Neuronal stem cell (in vitro differentiated cells): ENCODE measurements around the gene POLR1D.

Experiments
- DNase-seq: peaks from one replicate; pipeline ENCODE4 v3.0.0-alpha.2; 2013; ENCODE audit warnings: low spot score
- H2AFZ ChIP-seq: one replicate; pipeline ENCODE4 v1.6.1; 2013; ENCODE audit warnings: mild to moderate bottlenecking, low read length, inconsistent platforms
- H2AK5ac ChIP-seq: 2 replicates; pipeline ENCODE4 v1.6.1; 2013; ENCODE audit warnings: low read depth, mild to moderate bottlenecking, inconsistent platforms, low read length, moderate library complexity, mixed read lengths
- H2BK120ac ChIP-seq: 2 replicates; pipeline ENCODE4 v1.6.1; 2013; ENCODE audit warnings: low read depth, mild to moderate bottlenecking, inconsistent platforms, low read length, moderate library complexity, mixed read lengths
- H2BK12ac ChIP-seq: one replicate; pipeline ENCODE4 v1.6.1; 2013; ENCODE audit warnings: low read length, inconsistent platforms
- H2BK15ac ChIP-seq: 2 replicates; pipeline ENCODE4 v1.6.1; 2013; ENCODE audit warnings: mild to moderate bottlenecking, low read length, inconsistent platforms, mixed read lengths
- H2BK5ac ChIP-seq: one replicate; pipeline ENCODE4 v1.6.1; 2013; ENCODE audit warnings: inconsistent platforms, mild to moderate bottlenecking, low read length, moderate library complexity
- H3K14ac ChIP-seq: one replicate; pipeline ENCODE4 v1.6.1; 2013; ENCODE audit warnings: low read length, inconsistent platforms
- H3K18ac ChIP-seq: 2 replicates; pipeline ENCODE4 v1.6.1; 2013; ENCODE audit warnings: low read length, inconsistent platforms
- H3K23ac ChIP-seq: 2 replicates; pipeline ENCODE4 v1.6.1; 2013; ENCODE audit warnings: low read depth, mild to moderate bottlenecking, mixed read lengths, low read length, inconsistent platforms; ENCODE audit not compliant: poor library complexity
- H3K27ac ChIP-seq: replicated peaks from 3 replicates; pipeline ENCODE4 v1.5.1; 2013; ENCODE audit warnings: low read length, inconsistent platforms
- H3K27me3 ChIP-seq, 3 experiments: 2 replicates each; pipeline ENCODE4 v1.6.1; 2013; ENCODE audit warnings: low read length in 3 of 3, mild to moderate bottlenecking in 2 of 3, inconsistent platforms in 1 of 3, low read depth in 1 of 3, mixed read lengths in 1 of 3, moderate library complexity in 1 of 3; ENCODE audit not compliant: control insufficient read depth in 3 of 3, insufficient read depth in 3 of 3
- H3K36me3 ChIP-seq, 2 donors: replicated peaks in 1 of 2; 2 replicates each; pipeline ENCODE4 v1.6.1; 2013; ENCODE audit warnings: low read length in 2 of 2; ENCODE audit not compliant: control insufficient read depth in 2 of 2, insufficient read depth in 2 of 2
- H3K4ac ChIP-seq: 2 replicates; pipeline ENCODE4 v1.6.1; 2013; ENCODE audit warnings: inconsistent platforms, mild to moderate bottlenecking, low read length, moderate library complexity
- H3K4me1 ChIP-seq, 2 donors: 1 replicate in 1 of 2; 2 replicates in 1 of 2; pipeline ENCODE4 v1.6.1; 2013; ENCODE audit warnings: low read length in 2 of 2, low read depth in 1 of 2; ENCODE audit not compliant: control insufficient read depth in 2 of 2, insufficient read depth in 1 of 2
- H3K4me2 ChIP-seq: one replicate; pipeline ENCODE4 v1.6.1; 2013; ENCODE audit warnings: mild to moderate bottlenecking, low read length, inconsistent platforms; ENCODE audit not compliant: insufficient read depth, poor library complexity, severe bottlenecking
- H3K4me3 ChIP-seq, 2 donors: 2 replicates each; pipeline ENCODE4 v1.5.1; 2013; ENCODE audit warnings: low read length in 2 of 2, mild to moderate bottlenecking in 2 of 2, inconsistent platforms in 1 of 2, moderate library complexity in 1 of 2
- H3K79me1 ChIP-seq: one replicate; pipeline ENCODE4 v1.6.1; 2013; ENCODE audit warnings: low read depth, mild to moderate bottlenecking, inconsistent platforms, low read length, moderate library complexity
- H3K9ac ChIP-seq: one replicate; pipeline ENCODE4 v1.6.1; 2013; ENCODE audit warnings: mild to moderate bottlenecking, low read depth, low read length, inconsistent platforms; ENCODE audit not compliant: poor library complexity
- H3K9me3 ChIP-seq, 2 donors: replicated peaks in 1 of 2; 2 replicates each; pipeline versions ENCODE3 to v1.6.1; 2013; ENCODE audit warnings: low read length in 2 of 2, mild to moderate bottlenecking in 2 of 2, inconsistent platforms in 1 of 2, low read depth in 1 of 2, mixed read lengths in 1 of 2, moderate library complexity in 1 of 2; ENCODE audit not compliant: control insufficient read depth in 2 of 2, insufficient read depth in 1 of 2
- H4K8ac ChIP-seq: one replicate; pipeline ENCODE4 v1.6.1; 2013; ENCODE audit warnings: low read depth, mild to moderate bottlenecking, inconsistent platforms, low read length, moderate library complexity
- H4K91ac ChIP-seq: one replicate; pipeline ENCODE4 v1.6.1; 2013; ENCODE audit warnings: low read length, low read depth, mild to moderate bottlenecking, inconsistent platforms; ENCODE audit not compliant: poor library complexity
- WGBS, 2 donors: extraction: QIAGEN DNeasy Blood & Tissue Kit; methylation state at CpG; one replicate each; pipeline ENCODE4 v1.1.7; 2013; ENCODE audit warnings: missing lambda C conversion rate in 2 of 2, mixed read lengths in 1 of 2; ENCODE audit not compliant: insufficient read length in 2 of 2, insufficient replicate concordance in 1 of 2; ENCODE audit errors: extremely low coverage in 2 of 2; 5-methylcytosine and 5-hydroxymethylcytosine counted together

POLR1D gene

GRCh38 chr13:27654059-27654458, 32.4 kb downstream of the POLR1D start:
- H3K27me3 ChIP-seq: no peaks in the 10 kb centered on the region
- no peak overlapping the region for H3K18ac ChIP-seq
- H2AK5ac ChIP-seq: no peak overlapping the region
- WGBS, 2 donors: no CpG with 5 or more reads among the region's 3 CpGs
- no peak overlapping the region for H2BK5ac ChIP-seq
- DNase-seq: no peak
- no peak overlapping the region for H2AFZ ChIP-seq
- H2BK120ac ChIP-seq: no peak overlapping the region
- H3K9me3 ChIP-seq: peaks cover 12 to 31% of the 10 kb centered on the region in 2 donors
- no peak overlapping the region for H2BK15ac ChIP-seq
- H3K4me1 ChIP-seq: no peaks in the 10 kb centered on the region
- no peak overlapping the region for H2BK12ac ChIP-seq
- H4K91ac ChIP-seq: no peak overlapping the region
- H3K36me3 ChIP-seq: peaks cover 9 to 53% of the 10 kb centered on the region in 2 donors
- no peak overlapping the region for H3K23ac ChIP-seq
- H3K9ac ChIP-seq: no peak overlapping the region
- no peak overlapping the region for H3K4me3 ChIP-seq
- no peak overlapping the region for H3K4me2 ChIP-seq
- peaks cover 1% of the 10 kb centered on the region for H3K79me1 ChIP-seq
- H3K14ac ChIP-seq: no peak overlapping the region
- H3K27ac ChIP-seq: no peak overlapping the region
- H4K8ac ChIP-seq: no peak overlapping the region
- no peak overlapping the region for H3K4ac ChIP-seq

- H3K23ac ChIP-seq: no peak overlapping the region
- H3K27ac ChIP-seq: no peak overlapping the region
- no peak overlapping the region for H2BK120ac ChIP-seq
- H3K4ac ChIP-seq: no peak overlapping the region
- H3K4me1 ChIP-seq: no peaks in the 10 kb centered on the region
- no peak overlapping the region for H3K4me3 ChIP-seq
- no peak overlapping the region for H3K9ac ChIP-seq
- H3K36me3 ChIP-seq: peaks cover 6 to 50% of the 10 kb centered on the region in 2 donors
- no peak overlapping the region for H3K4me2 ChIP-seq
- no peak overlapping the region for H2AK5ac ChIP-seq
- no peak for DNase-seq
- H2BK5ac ChIP-seq: no peak overlapping the region
- peaks cover 9 to 24% of the 10 kb centered on the region in 2 donors for H3K9me3 ChIP-seq
- H4K8ac ChIP-seq: no peak overlapping the region
- no peak overlapping the region for H3K14ac ChIP-seq
- H4K91ac ChIP-seq: no peak overlapping the region
- H3K27me3 ChIP-seq: no peaks in the 10 kb centered on the region
- no peak overlapping the region for H3K18ac ChIP-seq
- no peak overlapping the region for H2BK12ac ChIP-seq
- no CpG with 5 or more reads among the region's 1 CpG for WGBS, 2 donors
- H2AFZ ChIP-seq: no peak overlapping the region
- H3K79me1 ChIP-seq: peaks cover 1% of the 10 kb centered on the region
- H2BK15ac ChIP-seq: no peak overlapping the region
These were observed 33.1 kb downstream of the POLR1D start for GRCh38 chr13:27654816-27655215.

GRCh38 chr13:27657724-27658123, 36.0 kb downstream of the POLR1D start:
- Histone ChIP-seq H2BK12ac (no peak overlapping the region), H2AK5ac (no peak overlapping the region), H3K23ac (no peak overlapping the region), H2AFZ (no peak overlapping the region), H4K91ac (no peak overlapping the region), H3K9ac (no peak overlapping the region), H2BK15ac (no peak overlapping the region), H3K27ac (no peak overlapping the region), H4K8ac (no peak overlapping the region), H3K27me3 (no peaks in the 10 kb centered on the region), H3K4me1 (no peaks in the 10 kb centered on the region), H2BK5ac (no peak overlapping the region), H2BK120ac (no peak overlapping the region), H3K18ac (no peak overlapping the region), H3K79me1 (peaks cover 1% of the 10 kb centered on the region), H3K4me3 (no peak overlapping the region), H3K4ac (no peak overlapping the region), H3K9me3 (no peaks in the 10 kb centered on the region), H3K36me3 (peaks cover 0 to 32% of the 10 kb centered on the region in 2 donors), H3K4me2 (no peak overlapping the region), H3K14ac (no peak overlapping the region)
- no peak for DNase-seq
- WGBS, 2 donors: no CpG with 5 or more reads among the region's 2 CpGs

GRCh38 chr13:27658546-27658945, 36.9 kb downstream of the POLR1D start:
- no peak overlapping the region for H3K27ac ChIP-seq
- H3K4me2 ChIP-seq: no peak overlapping the region
- H2AK5ac ChIP-seq: no peak overlapping the region
- H2BK5ac ChIP-seq: no peak overlapping the region
- H3K14ac ChIP-seq: no peak overlapping the region
- no peak overlapping the region for H3K18ac ChIP-seq
- no peak overlapping the region for H2BK120ac ChIP-seq
- no peak overlapping the region for H2BK15ac ChIP-seq
- H3K4me1 ChIP-seq: no peaks in the 10 kb centered on the region
- no peak overlapping the region for H2BK12ac ChIP-seq
- no peak overlapping the region for H3K23ac ChIP-seq
- H3K4me3 ChIP-seq: no peak overlapping the region
- H3K9me3 ChIP-seq: no peaks in the 10 kb centered on the region
- H2AFZ ChIP-seq: no peak overlapping the region
- H3K79me1 ChIP-seq: peaks cover 1% of the 10 kb centered on the region
- no peak overlapping the region for H3K9ac ChIP-seq
- H3K27me3 ChIP-seq: no peaks in the 10 kb centered on the region
- H3K4ac ChIP-seq: no peak overlapping the region
- H4K8ac ChIP-seq: no peak overlapping the region
- H3K36me3 ChIP-seq: peaks cover 0 to 26% of the 10 kb centered on the region in 2 donors
- no peak overlapping the region for H4K91ac ChIP-seq
- DNase-seq: no peak
